Right renal cortex interstitium (tissue), 3 donors: Measurements from ENCODE around the gene APLP2. TPM values are rescaled to one million over a fixed set of nuclear protein-coding genes. Genes with fewer than 3 reads are reported as not detected.
"Not testable (repeated sequence)": the region's sequence is repeated elsewhere in the genome, so short reads cannot be mapped to it uniquely, and the experiment has no call there.

Experiments
- DNase-seq, 3 donors: peaks; one replicate each; pipeline ENCODE4 v3.0.0-alpha.2; 2013; ENCODE audit warnings: low read depth in 3 of 3, low spot score in 2 of 3
- polyA plus RNA-seq, 3 donors: library from polyadenylated mRNA; unstranded; fragments of 120-200 nt; gene quantifications; one replicate each; pipeline ENCODE4 v1.2.1, GENCODE V29; 2013; ENCODE audit not compliant: insufficient read length in 3 of 3

The APLP2 gene
- polyA plus RNA-seq, 3 donors, result 506 to 554 (median 517) TPM

- no peak for DNase-seq
These were observed 96.1 kb downstream of the APLP2 start for GRCh38 chr11:130165601-130166456.

- DNase-seq, result no peak
These were observed 96.7 kb downstream of the APLP2 start for GRCh38 chr11:130166457-130166784.

GRCh38 chr11:130167146-130167545 lies 97.5 kb downstream of the APLP2 start:
- DNase-seq, result no peak

GRCh38 chr11:130168105-130168504 lies 98.4 kb downstream of the APLP2 start:
- no peak for DNase-seq

GRCh38 chr11:130170345-130170744 lies 100.7 kb downstream of the APLP2 start:
- no peak for DNase-seq

- DNase-seq, result no peak
These were observed 101.8 kb downstream of the APLP2 start for GRCh38 chr11:130171534-130171933.

GRCh38 chr11:130172001-130172400 lies 102.3 kb downstream of the APLP2 start:
- DNase-seq, result not testable (repeated sequence)

GRCh38 chr11:130174642-130175041 lies 104.9 kb downstream of the APLP2 start:
- DNase-seq, result no peak

GRCh38 chr11:130175898-130176297 lies 106.2 kb downstream of the APLP2 start:
- no peak for DNase-seq

GRCh38 chr11:130177782-130178181 lies 108.1 kb downstream of the APLP2 start:
- no peak for DNase-seq

GRCh38 chr11:130178441-130179339 lies 109.0 kb downstream of the APLP2 start:
- DNase-seq, result no peak

GRCh38 chr11:130179396-130180306 lies 110.0 kb downstream of the APLP2 start:
- DNase-seq, result no peak

- DNase-seq, result no peak
These were observed 110.8 kb downstream of the APLP2 start for GRCh38 chr11:130180491-130180890.

- no peak for DNase-seq
These were observed 111.2 kb downstream of the APLP2 start for GRCh38 chr11:130180896-130181294.

- DNase-seq, result no peak
These were observed 111.9 kb downstream of the APLP2 start for GRCh38 chr11:130181295-130182272.

- DNase-seq, result no peak
These were observed 114.3 kb downstream of the APLP2 start for GRCh38 chr11:130183878-130184610.

GRCh38 chr11:130187096-130187495 lies 117.4 kb downstream of the APLP2 start:
- DNase-seq, result no peak

- DNase-seq, result no peak
These were observed 118.4 kb downstream of the APLP2 start for GRCh38 chr11:130188047-130188446.
